HCT116 (cell line): ENCODE data around the gene CFAP99. TPM values are rescaled to one million over a fixed set of nuclear protein-coding genes. Genes with fewer than 3 reads are reported as not detected.

Experiments
- ATAC-seq: fragments of 200-7000 bp; cut with Tn5 transposase; 2 replicates; pipeline ENCODE4 v1.9.1; 2020; ENCODE audit warnings: mild to moderate bottlenecking, moderate library complexity
- BruUV-seq: library from RNA; stranded (reverse); fragments of 400-500 nt; replicated peaks from 2 replicates; lab custom pipeline; 2021; lab: Mats Ljungman, UMichigan
- CTCF ChIA-PET: fragments of 300-600 bp; sonication (Branson Sonifier 250); formaldehyde crosslinking; loops from one replicate; lab custom pipeline; 2021; ENCODE audit warnings: antibody characterized with exemption; lab: Charles Lee
- POLR2A ChIA-PET: fragments of 300-600, 350-600 bp; sonication (Branson Sonifier 250); formaldehyde crosslinking; loops from one replicate; lab custom pipeline; 2021; ENCODE audit warnings: antibody characterized with exemption; lab: Charles Lee
- RAD21 ChIA-PET, 2 experiments: fragments of 300-600 bp; sonication (Branson Sonifier 250); formaldehyde crosslinking; loops; one replicate each; lab custom pipeline; 2023; ENCODE audit warnings: low total read pairs in 2 of 2; ENCODE audit not compliant: uncharacterized antibody in 2 of 2, unreplicated experiment in 2 of 2, low non-redundant PET in 1 of 2; lab: Charles Lee
- DNase-seq: peaks from one replicate; pipeline ENCODE4 v3.0.0-alpha.2; 2010; ENCODE audit warnings: low read depth, low spot score
- H2AFZ ChIP-seq: fragments of 200-600 bp; shearing (Covaris generic), sonication (generic); 2 replicates; pipeline ENCODE4 v1.6.1; 2017; ENCODE audit warnings: low read depth, mixed run types, mixed read lengths, antibody characterized with exemption, low read length; ENCODE audit not compliant: poor library complexity, severe bottlenecking
- H3K27ac ChIP-seq: 2 replicates; pipeline ENCODE4 v1.5.1; 2012; ENCODE audit warnings: low read depth, low read length
- H3K27me3 ChIP-seq: fragments of 200-600 bp; sonication (generic); 2 replicates; pipeline ENCODE4 v1.6.1; 2016; ENCODE audit warnings: mixed run types, low read length, mixed read lengths; ENCODE audit not compliant: insufficient read depth
- H3K36me3 ChIP-seq, 2 experiments: fragments of 200-500 bp in 1 of 2; fragments of 200-600 bp in 1 of 2; sonication (Bioruptor generic) in 1 of 2; sonication (generic) in 1 of 2; 2 replicates each; pipeline versions ENCODE4 v1.5.1 to v1.6.1; 2014 to 2016; ENCODE audit warnings: low read length in 2 of 2, inconsistent platforms in 1 of 2, mixed read lengths in 1 of 2, mixed run types in 1 of 2; ENCODE audit not compliant: insufficient read depth in 2 of 2, control insufficient read depth in 1 of 2
- H3K4me1 ChIP-seq, 2 experiments: fragments of 200-600 bp in 1 of 2; sonication (generic) in 1 of 2; 2 replicates each; pipeline versions ENCODE4 v1.5.1 to v1.6.1; 2012 to 2017; ENCODE audit warnings: low read length in 2 of 2, inconsistent platforms in 1 of 2, mild to moderate bottlenecking in 1 of 2, mixed read lengths in 1 of 2, mixed run types in 1 of 2, moderate library complexity in 1 of 2; ENCODE audit not compliant: insufficient read depth in 2 of 2, control insufficient read depth in 1 of 2
- H3K4me2 ChIP-seq: fragments of 200-600 bp; sonication (generic); 2 replicates; pipeline ENCODE4 v1.6.1; 2017; ENCODE audit warnings: mixed run types, low read length, mixed read lengths
- H3K4me3 ChIP-seq, 2 experiments: fragments of 200-600 bp in 1 of 2; sonication (generic) in 1 of 2; replicated peaks in 1 of 2; 2 replicates each; pipeline ENCODE4 v1.5.1; 2011 to 2016; ENCODE audit warnings: low read length in 2 of 2, control low read depth in 1 of 2, low read depth in 1 of 2, mild to moderate bottlenecking in 1 of 2, mixed read lengths in 1 of 2, mixed run types in 1 of 2
- H3K79me2 ChIP-seq: fragments of 200-600 bp; sonication (generic); 2 replicates; pipeline ENCODE4 v1.6.1; 2017; ENCODE audit warnings: mild to moderate bottlenecking, mixed run types, low read length, moderate library complexity, mixed read lengths; ENCODE audit not compliant: insufficient read depth
- H3K9ac ChIP-seq: fragments of 200-600 bp; sonication (generic); 2 replicates; pipeline ENCODE4 v1.6.1; 2016; ENCODE audit warnings: low read length, mixed read lengths
- H3K9me2 ChIP-seq: fragments of 200-600 bp; sonication (generic), shearing (Covaris generic); 2 replicates; pipeline ENCODE4 v1.6.1; 2017; ENCODE audit warnings: mixed run types, mild to moderate bottlenecking, moderate library complexity; ENCODE audit not compliant: insufficient read depth
- H3K9me3 ChIP-seq, 2 experiments: fragments of 200-500 bp in 1 of 2; fragments of 200-600 bp in 1 of 2; sonication (Bioruptor generic) in 1 of 2; sonication (generic) in 1 of 2; 2 replicates each; pipeline ENCODE4 v1.6.1; 2014 to 2017; ENCODE audit warnings: low read length in 2 of 2, mixed read lengths in 2 of 2, inconsistent platforms in 1 of 2, low read depth in 1 of 2, mild to moderate bottlenecking in 1 of 2, mixed run types in 1 of 2, moderate library complexity in 1 of 2; ENCODE audit not compliant: control insufficient read depth in 1 of 2, insufficient read depth in 1 of 2
- H4K20me1 ChIP-seq: fragments of 200-600 bp; sonication (generic), shearing (Covaris generic); 2 replicates; pipeline ENCODE4 v1.6.1; 2017; ENCODE audit warnings: mixed run types, mild to moderate bottlenecking, moderate library complexity; ENCODE audit not compliant: insufficient read depth
- CBX3 ChIP-seq: IDR thresholded peaks from 2 replicates; pipeline ENCODE4 v1.6.1; 2012; ENCODE audit warnings: low read depth
- CEBPB ChIP-seq: IDR thresholded peaks from 2 replicates; pipeline ENCODE4 v1.6.1; 2012; ENCODE audit warnings: low read depth
- EGR1 ChIP-seq: IDR thresholded peaks from 2 replicates; pipeline ENCODE4 v1.6.1; 2012; ENCODE audit warnings: low read depth
- ELF1 ChIP-seq: IDR thresholded peaks from 2 replicates; pipeline ENCODE4 v1.6.1; 2012; ENCODE audit warnings: low read depth, borderline replicate concordance
- EZH2phosphoT487 ChIP-seq: fragments of 200-600 bp; IDR thresholded peaks from 2 replicates; pipeline ENCODE4 v1.6.1; 2018; ENCODE audit warnings: antibody characterized with exemption, borderline replicate concordance
- JUND ChIP-seq: IDR thresholded peaks from 2 replicates; pipeline ENCODE4 v1.6.1; 2012
- POLR2AphosphoS5 ChIP-seq: IDR thresholded peaks from 2 replicates; pipeline ENCODE4 v1.6.1; 2011; ENCODE audit warnings: mild to moderate bottlenecking, low read depth, low read length, moderate library complexity
- SIN3A ChIP-seq: IDR thresholded peaks from 2 replicates; pipeline ENCODE4 v1.6.1; 2012; ENCODE audit warnings: low read depth
- SP1 ChIP-seq: IDR thresholded peaks from 2 replicates; pipeline ENCODE4 v1.6.1; 2012; ENCODE audit warnings: low read depth
- TCF7L2 ChIP-seq: IDR thresholded peaks from 2 replicates; pipeline ENCODE4 v1.7.0; 2011; ENCODE audit warnings: borderline replicate concordance, inconsistent platforms; ENCODE audit not compliant: insufficient read depth, insufficient read length; ENCODE audit errors: extremely low read depth
- ZNF274 ChIP-seq: fragments of 200-500 bp; sonication (Bioruptor generic); IDR thresholded peaks from 2 replicates; pipeline ENCODE4 v1.6.1; 2014; ENCODE audit warnings: mild to moderate bottlenecking, low read depth, low read length, inconsistent platforms
- intact Hi-C: fragments of 100-400 bp; cut with micrococcal nuclease; formaldehyde crosslinking; loops from 2 replicates; pipeline ENCODE4 v1.10.0; 2022
- total RNA-seq: library from RNA; stranded (reverse); gene quantifications from one replicate; pipeline ENCODE4 v1.2.1, GENCODE V29; 2021; ENCODE audit not compliant: unreplicated experiment
- TF ChIP-seq, protein P1 (sequence below): IDR thresholded peaks from 2 replicates; pipeline ENCODE4 v1.6.1; 2012
- TF ChIP-seq, protein P2 (sequence below): IDR thresholded peaks from 2 replicates; pipeline ENCODE4 v1.6.1; 2011; ENCODE audit warnings: mild to moderate bottlenecking, low read length, moderate library complexity; ENCODE audit not compliant: insufficient replicate concordance; ENCODE audit errors: extremely low read depth
- TF ChIP-seq, protein P3 (sequence below): IDR thresholded peaks from 2 replicates; pipeline ENCODE4 v1.6.1; 2012; ENCODE audit warnings: low read depth
- TF ChIP-seq, protein P4 (sequence below), 3 experiments: fragments of 200-600 bp in 1 of 3; sonication (generic) in 1 of 3; IDR thresholded peaks in 2 of 3; conservative IDR thresholded peaks in 1 of 3; 2 replicates each; pipeline ENCODE4 v1.5.1; 2012 to 2017; ENCODE audit warnings: low read depth in 2 of 3, low read length in 2 of 3, antibody characterized with exemption in 1 of 3, borderline replicate concordance in 1 of 3, control low read depth in 1 of 3, mild to moderate bottlenecking in 1 of 3, mixed read lengths in 1 of 3, mixed run types in 1 of 3, moderate library complexity in 1 of 3; ENCODE audit not compliant: insufficient read depth in 1 of 3

The CFAP99 gene
- total RNA-seq, 1 experiment from 2014 or later, result 0.42 TPM

- BruUV-seq, result no TSS peak
- no peak overlapping the region for H3K9ac ChIP-seq
- no peaks in the 10 kb centered on the region for H3K9me3 ChIP-seq
- TF ChIP-seq POLR2AphosphoS5 (no peak), SIN3A (no peak), EGR1 (no peak), CEBPB (no peak), JUND (no peak), CBX3 (no peak), SP1 (no peak), ZNF274 (no peak), TCF7L2 (no peak), ELF1 (no peak), EZH2phosphoT487 (no peak)
- TF ChIP-seq, protein P1, sequence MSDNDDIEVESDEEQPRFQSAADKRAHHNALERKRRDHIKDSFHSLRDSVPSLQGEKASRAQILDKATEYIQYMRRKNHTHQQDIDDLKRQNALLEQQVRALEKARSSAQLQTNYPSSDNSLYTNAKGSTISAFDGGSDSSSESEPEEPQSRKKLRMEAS, result no peak
- TF ChIP-seq, protein P2, sequence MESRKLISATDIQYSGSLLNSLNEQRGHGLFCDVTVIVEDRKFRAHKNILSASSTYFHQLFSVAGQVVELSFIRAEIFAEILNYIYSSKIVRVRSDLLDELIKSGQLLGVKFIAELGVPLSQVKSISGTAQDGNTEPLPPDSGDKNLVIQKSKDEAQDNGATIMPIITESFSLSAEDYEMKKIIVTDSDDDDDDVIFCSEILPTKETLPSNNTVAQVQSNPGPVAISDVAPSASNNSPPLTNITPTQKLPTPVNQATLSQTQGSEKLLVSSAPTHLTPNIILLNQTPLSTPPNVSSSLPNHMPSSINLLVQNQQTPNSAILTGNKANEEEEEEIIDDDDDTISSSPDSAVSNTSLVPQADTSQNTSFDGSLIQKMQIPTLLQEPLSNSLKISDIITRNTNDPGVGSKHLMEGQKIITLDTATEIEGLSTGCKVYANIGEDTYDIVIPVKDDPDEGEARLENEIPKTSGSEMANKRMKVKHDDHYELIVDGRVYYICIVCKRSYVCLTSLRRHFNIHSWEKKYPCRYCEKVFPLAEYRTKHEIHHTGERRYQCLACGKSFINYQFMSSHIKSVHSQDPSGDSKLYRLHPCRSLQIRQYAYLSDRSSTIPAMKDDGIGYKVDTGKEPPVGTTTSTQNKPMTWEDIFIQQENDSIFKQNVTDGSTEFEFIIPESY, result no peak
- TF ChIP-seq, protein P3, sequence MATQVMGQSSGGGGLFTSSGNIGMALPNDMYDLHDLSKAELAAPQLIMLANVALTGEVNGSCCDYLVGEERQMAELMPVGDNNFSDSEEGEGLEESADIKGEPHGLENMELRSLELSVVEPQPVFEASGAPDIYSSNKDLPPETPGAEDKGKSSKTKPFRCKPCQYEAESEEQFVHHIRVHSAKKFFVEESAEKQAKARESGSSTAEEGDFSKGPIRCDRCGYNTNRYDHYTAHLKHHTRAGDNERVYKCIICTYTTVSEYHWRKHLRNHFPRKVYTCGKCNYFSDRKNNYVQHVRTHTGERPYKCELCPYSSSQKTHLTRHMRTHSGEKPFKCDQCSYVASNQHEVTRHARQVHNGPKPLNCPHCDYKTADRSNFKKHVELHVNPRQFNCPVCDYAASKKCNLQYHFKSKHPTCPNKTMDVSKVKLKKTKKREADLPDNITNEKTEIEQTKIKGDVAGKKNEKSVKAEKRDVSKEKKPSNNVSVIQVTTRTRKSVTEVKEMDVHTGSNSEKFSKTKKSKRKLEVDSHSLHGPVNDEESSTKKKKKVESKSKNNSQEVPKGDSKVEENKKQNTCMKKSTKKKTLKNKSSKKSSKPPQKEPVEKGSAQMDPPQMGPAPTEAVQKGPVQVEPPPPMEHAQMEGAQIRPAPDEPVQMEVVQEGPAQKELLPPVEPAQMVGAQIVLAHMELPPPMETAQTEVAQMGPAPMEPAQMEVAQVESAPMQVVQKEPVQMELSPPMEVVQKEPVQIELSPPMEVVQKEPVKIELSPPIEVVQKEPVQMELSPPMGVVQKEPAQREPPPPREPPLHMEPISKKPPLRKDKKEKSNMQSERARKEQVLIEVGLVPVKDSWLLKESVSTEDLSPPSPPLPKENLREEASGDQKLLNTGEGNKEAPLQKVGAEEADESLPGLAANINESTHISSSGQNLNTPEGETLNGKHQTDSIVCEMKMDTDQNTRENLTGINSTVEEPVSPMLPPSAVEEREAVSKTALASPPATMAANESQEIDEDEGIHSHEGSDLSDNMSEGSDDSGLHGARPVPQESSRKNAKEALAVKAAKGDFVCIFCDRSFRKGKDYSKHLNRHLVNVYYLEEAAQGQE, result no peak
- TF ChIP-seq, protein P4, sequence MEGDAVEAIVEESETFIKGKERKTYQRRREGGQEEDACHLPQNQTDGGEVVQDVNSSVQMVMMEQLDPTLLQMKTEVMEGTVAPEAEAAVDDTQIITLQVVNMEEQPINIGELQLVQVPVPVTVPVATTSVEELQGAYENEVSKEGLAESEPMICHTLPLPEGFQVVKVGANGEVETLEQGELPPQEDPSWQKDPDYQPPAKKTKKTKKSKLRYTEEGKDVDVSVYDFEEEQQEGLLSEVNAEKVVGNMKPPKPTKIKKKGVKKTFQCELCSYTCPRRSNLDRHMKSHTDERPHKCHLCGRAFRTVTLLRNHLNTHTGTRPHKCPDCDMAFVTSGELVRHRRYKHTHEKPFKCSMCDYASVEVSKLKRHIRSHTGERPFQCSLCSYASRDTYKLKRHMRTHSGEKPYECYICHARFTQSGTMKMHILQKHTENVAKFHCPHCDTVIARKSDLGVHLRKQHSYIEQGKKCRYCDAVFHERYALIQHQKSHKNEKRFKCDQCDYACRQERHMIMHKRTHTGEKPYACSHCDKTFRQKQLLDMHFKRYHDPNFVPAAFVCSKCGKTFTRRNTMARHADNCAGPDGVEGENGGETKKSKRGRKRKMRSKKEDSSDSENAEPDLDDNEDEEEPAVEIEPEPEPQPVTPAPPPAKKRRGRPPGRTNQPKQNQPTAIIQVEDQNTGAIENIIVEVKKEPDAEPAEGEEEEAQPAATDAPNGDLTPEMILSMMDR (IDR thresholded peaks at IDR 0.05 in 2 of 3, conservative IDR thresholded peaks at IDR 0.05 in 1 of 3; ENCODE audit: borderline replicate concordance in 1 of 3, insufficient read depth in 1 of 3, low read depth in 2 of 3, low read length in 2 of 3), result no peak
- TF ChIP-seq, all 23 proteins: peak for 0
- ChIA-PET RAD21 (no interaction called here), CTCF (no interaction called here), POLR2A (no interaction called here)
- Histone ChIP-seq H3K27ac (no peak overlapping the region), H3K4me1 (no peaks in the 10 kb centered on the region), H3K9me2 (no peaks in the 10 kb centered on the region), H2AFZ (no peak overlapping the region), H4K20me1 (peaks cover 46% of the 10 kb centered on the region; the same call in 1 of the 2 replicates), H3K4me2 (no peak overlapping the region), H3K27me3 (no peaks in the 10 kb centered on the region), H3K79me2 (peaks cover 100% of the 10 kb centered on the region), H3K4me3 (no peak overlapping the region), H3K36me3 (peaks cover 0 to 9% of the 10 kb centered on the region in 2 experiments; a peak in 2 of 4 replicates)
- intact Hi-C loops, result no loop called here
- DNase-seq, result no peak
- ATAC-seq, result no peak
Observed at GRCh38 chr4:2480649-2481048, 61.9 kb downstream of the CFAP99 start.
